Measurements from ENCODE around the gene ANKFN1. TPM values are rescaled to one million over a fixed set of nuclear protein-coding genes. Genes with fewer than 3 reads are reported as not detected.
A peak's percentile ranks its signal among the peaks of the same experiment; 100 is the strongest.

ANKFN1 gene
- total RNA-seq, 1 experiment from 2014 or later, result 6.0 TPM

DNA sequence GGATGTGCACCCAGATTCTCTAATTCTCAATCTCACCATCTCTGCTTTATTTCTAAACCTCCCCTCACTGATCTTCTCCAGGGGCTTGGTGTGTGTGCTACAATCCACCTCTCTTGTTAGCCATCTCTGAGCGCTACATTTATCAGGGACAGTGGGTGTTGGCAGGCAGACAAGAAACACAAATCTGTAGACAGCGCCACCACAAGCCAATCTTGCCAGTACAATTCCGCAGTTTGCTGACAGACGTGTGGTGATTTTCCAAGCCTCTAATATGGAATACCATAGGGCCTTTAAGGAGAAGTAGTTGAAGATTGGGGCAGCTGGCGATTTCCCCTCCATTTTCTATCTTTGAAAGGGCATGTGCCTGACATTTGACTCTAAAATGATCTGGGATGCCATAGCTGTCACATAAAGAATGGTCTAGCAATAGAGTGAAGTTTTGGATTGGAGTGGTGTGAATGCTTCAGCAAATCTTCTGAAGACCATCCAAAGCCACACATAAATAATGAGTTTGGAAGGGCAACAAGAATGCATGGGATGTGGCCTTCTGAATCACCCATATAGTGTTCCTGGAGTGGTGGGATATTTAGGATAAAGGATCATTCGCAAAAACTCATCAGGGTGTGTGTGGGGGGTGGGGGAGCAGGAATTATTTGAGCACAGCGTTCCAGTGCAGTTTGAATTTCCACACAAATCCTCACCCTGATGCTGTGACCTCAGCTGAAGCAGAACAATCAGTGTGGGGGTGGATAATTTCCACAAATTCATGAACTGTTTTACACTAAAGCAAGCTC lies 12.0 kb upstream of the ANKFN1 start:
- peak; percentile 78 for DNase-seq

DNA sequence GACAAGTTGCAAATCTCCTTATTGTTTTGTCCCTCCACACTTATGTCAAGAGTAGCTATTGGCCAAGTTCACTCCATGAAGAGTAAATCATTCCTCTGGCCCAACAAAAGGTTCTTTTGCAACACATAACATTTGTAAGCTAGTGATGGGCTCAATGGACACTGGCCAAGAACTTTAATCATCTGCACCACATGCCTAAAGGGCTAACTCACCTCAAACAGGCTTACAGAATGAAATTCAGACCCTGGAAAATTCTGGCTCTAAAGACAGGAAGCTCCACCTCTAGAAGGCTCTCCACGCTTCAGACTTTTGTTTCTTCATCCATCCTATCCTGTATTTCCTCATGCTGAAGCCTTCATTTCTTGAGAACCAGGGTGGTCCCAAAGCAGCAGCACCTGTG lies 10.9 kb upstream of the ANKFN1 start:
- DNase-seq, result peak; percentile 86
- H3K9me3 ChIP-seq, result no peaks in the 10 kb centered on the region
- H3K36me3 ChIP-seq, result no peaks in the 10 kb centered on the region
- H3K4me3 ChIP-seq, result no peak overlapping the region
- no peaks in the 10 kb centered on the region for H3K27me3 ChIP-seq

More for the DNA sequence above, 12.0 kb upstream of the ANKFN1 start:
- Histone ChIP-seq H3K9me3 (no peaks in the 10 kb centered on the region), H3K4me3 (no peak overlapping the region), H3K27me3 (no peaks in the 10 kb centered on the region), H3K36me3 (no peaks in the 10 kb centered on the region)

DNA sequence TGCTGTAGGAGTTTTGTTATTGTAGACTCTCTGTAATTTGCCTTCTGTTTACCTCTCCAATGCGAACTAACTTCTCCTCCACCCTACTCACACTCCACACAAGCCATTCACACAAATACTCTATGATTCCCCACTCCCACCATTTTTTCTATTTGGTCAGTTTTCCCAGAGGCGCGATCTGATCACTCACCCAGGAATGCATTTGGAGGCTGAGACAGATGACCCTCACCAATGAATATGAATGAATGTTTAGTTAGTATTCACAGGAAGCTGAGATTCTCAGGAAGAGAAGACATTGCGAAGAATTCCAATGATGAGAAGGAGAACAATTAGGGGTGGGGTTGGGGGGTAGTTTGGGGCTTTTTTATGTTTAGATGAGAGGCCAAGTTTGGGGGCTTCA lies 10.5 kb upstream of the ANKFN1 start:
- Histone ChIP-seq H3K27me3 (no peaks in the 10 kb centered on the region), H3K4me3 (no peak overlapping the region), H3K9me3 (no peaks in the 10 kb centered on the region), H3K36me3 (no peaks in the 10 kb centered on the region)
- no peak for DNase-seq

- DNase-seq, result no peak
- Histone ChIP-seq H3K27me3 (no peaks in the 10 kb centered on the region), H3K9me3 (no peaks in the 10 kb centered on the region), H3K36me3 (no peaks in the 10 kb centered on the region), H3K4me3 (no peak overlapping the region)
Observed at GRCh38 chr17:56144223-56144622, 9.1 kb upstream of the ANKFN1 start.

GRCh38 chr17:56146534-56146933 lies 6.7 kb upstream of the ANKFN1 start:
- no peak for DNase-seq
- Histone ChIP-seq H3K9me3 (no peaks in the 10 kb centered on the region), H3K36me3 (no peaks in the 10 kb centered on the region), H3K4me3 (no peak overlapping the region), H3K27me3 (no peaks in the 10 kb centered on the region)

DNA sequence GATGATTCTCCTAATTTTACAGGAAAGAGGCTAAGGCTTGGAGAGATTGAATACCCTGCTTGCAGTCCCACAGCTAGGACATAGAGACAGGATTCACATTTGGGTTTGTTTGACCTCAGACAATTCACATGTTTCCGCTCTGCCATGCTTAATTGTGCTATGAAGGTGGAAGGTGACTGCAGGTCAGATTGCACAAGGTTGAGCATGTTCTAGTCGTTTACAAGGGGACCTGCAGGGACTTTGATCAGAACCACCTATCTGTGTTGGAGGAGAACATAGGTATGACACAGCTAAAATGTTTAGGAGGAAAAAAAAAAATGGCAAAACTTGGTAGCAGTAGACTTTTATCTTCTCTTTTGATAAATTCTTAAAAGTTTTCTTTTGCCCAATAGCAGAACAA lies 4.9 kb upstream of the ANKFN1 start:
- no peak for DNase-seq
- H3K9me3 ChIP-seq, result no peaks in the 10 kb centered on the region
- H3K27me3 ChIP-seq, result no peaks in the 10 kb centered on the region
- H3K36me3 ChIP-seq, result no peaks in the 10 kb centered on the region
- no peak overlapping the region for H3K4me3 ChIP-seq

- Histone ChIP-seq H3K9me3 (no peaks in the 10 kb centered on the region; the same call in 1 of the 2 replicates), H3K27me3 (no peaks in the 10 kb centered on the region), H3K4me3 (no peak overlapping the region), H3K36me3 (no peaks in the 10 kb centered on the region)
- DNase-seq, result no peak
Observed at GRCh38 chr17:56149266-56150036, 3.8 kb upstream of the ANKFN1 start.

DNA sequence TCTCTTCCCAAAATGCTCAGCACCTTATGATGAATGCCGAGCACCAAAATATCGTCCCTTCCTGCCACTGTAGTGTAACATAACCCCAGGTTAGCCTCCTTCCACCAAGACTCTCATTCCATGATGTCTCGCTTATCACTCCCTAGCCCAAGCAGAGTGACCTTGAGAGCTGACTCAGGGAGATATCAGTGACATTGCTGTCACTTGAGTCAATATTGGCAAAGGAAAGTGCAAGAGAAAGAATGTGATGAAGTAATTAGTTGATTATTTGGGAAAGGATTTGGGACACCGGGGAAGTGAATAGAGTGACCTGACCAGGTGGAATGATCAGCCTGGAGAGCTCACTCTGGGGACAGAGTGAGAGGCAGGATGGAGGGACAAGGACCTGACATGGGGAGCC lies 2.6 kb upstream of the ANKFN1 start:
- Histone ChIP-seq H3K4me3 (no peak overlapping the region), H3K36me3 (no peaks in the 10 kb centered on the region), H3K9me3 (no peaks in the 10 kb centered on the region; the same call in 1 of the 2 replicates), H3K27me3 (no peaks in the 10 kb centered on the region)
- no peak for DNase-seq

- no peak for DNase-seq
- H3K27me3 ChIP-seq, result no peaks in the 10 kb centered on the region
- H3K9me3 ChIP-seq, result no peaks in the 10 kb centered on the region; the same call in 1 of the 2 replicates
- no peaks in the 10 kb centered on the region for H3K36me3 ChIP-seq
- H3K4me3 ChIP-seq, result no peak overlapping the region
Observed at GRCh38 chr17:56157845-56158244, 4.6 kb downstream of the ANKFN1 start.

DNA sequence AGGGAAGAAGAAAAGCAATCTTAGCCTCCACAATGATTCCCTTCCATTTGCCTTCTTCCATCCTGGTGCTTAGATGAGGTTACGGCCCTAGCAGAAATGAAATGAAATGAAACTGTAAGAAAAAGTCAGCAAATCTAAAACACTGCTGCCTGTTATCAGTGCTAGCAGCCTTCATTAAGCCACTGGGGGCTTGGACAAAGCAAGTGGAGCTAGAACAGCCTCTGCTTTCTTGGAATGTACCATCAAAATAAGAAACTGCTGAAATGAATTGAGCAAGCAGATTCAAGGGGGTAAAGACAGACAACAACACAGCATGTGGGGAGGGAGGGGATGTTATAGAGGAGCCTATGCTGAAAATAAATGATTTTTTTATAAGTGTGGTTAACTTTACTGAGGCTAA lies 5.1 kb downstream of the ANKFN1 start:
- no peak for DNase-seq
- H3K9me3 ChIP-seq, result no peaks in the 10 kb centered on the region; the same call in 1 of the 2 replicates
- H3K36me3 ChIP-seq, result no peaks in the 10 kb centered on the region
- H3K4me3 ChIP-seq, result no peak overlapping the region
- H3K27me3 ChIP-seq, result no peaks in the 10 kb centered on the region

DNA sequence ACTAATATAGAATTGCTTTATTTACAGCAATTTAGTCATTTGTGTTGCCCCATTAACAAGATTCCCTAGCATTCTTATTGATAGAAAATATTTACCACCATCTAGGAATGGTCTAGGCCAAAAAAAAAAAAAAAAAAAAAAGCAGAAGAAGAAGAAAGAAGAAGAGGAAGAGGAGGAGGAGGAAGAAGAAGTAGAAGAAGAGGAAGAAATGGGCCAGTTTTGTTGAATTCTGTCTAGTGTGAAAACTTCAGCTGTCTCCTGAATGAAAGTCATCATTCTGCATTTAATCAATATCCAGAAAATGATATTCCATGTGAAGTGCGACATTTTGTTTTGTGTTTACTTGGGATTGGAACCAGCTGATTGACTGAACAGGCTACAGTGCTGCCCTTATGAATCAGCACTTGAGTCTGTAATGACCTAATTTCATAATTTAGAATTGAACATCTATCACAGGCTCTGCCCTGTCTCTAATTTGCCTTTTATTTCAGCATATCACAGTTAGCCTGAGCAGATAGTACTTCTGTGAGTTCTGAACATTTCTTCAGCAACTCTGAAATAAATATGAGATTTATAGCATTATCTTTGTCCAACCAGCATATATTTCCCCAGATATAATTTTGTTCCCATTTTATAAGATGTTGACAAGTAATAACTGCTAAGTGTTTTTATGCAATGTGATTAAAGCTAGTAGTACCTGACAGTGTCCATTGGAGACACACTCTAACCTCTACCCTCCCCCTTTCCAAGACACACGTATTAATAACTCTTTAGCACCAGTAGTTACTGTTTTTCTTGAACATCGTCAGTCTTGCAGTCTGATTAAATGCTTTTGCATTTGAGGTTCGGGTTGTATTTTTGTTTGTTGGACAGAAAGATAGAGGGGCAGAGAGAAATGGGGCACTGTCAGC lies 5.9 kb downstream of the ANKFN1 start:
- DNase-seq, result no peak
- Histone ChIP-seq H3K36me3 (no peaks in the 10 kb centered on the region), H3K4me3 (no peak overlapping the region), H3K9me3 (no peaks in the 10 kb centered on the region; the same call in 1 of the 2 replicates), H3K27me3 (no peaks in the 10 kb centered on the region)

- H3K36me3 ChIP-seq, result no peaks in the 10 kb centered on the region
- H3K27me3 ChIP-seq, result no peaks in the 10 kb centered on the region
- H3K9me3 ChIP-seq, result no peaks in the 10 kb centered on the region
- no peak for DNase-seq
- H3K4me3 ChIP-seq, result no peak overlapping the region
Observed at GRCh38 chr17:56159826-56160380, 6.6 kb downstream of the ANKFN1 start.

DNA sequence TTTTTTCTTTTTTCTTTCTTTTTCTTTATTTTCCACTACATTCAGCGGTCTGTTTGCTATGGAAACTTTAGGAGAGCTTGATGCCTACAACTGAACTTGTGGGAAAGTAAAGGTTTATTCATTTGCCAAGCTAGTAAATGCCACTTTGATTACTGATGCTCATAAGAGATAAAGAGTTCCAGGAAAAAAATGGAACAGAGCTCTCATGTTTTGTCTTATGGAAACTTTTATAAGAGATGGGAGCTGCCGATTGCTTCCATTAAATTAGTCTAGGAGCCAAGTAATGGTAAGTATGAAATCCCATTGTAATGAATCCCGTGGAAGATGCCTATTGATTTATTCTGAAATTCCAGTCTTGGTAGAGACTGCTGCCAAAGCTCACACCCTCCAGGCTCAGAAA lies 7.1 kb downstream of the ANKFN1 start:
- H3K9me3 ChIP-seq, result no peaks in the 10 kb centered on the region

GRCh38 chr17:56165072-56165641 lies 11.9 kb downstream of the ANKFN1 start:
- H3K27me3 ChIP-seq, result no peaks in the 10 kb centered on the region
- DNase-seq, result no peak
- no peaks in the 10 kb centered on the region for H3K9me3 ChIP-seq
- H3K36me3 ChIP-seq, result no peaks in the 10 kb centered on the region
- no peak overlapping the region for H3K4me3 ChIP-seq

More for the DNA sequence above, 7.1 kb downstream of the ANKFN1 start:
- Histone ChIP-seq H3K27me3 (no peaks in the 10 kb centered on the region), H3K4me3 (no peak overlapping the region), H3K36me3 (no peaks in the 10 kb centered on the region)
- DNase-seq, result no peak

- no peak for DNase-seq
- Histone ChIP-seq H3K27me3 (no peaks in the 10 kb centered on the region), H3K9me3 (no peaks in the 10 kb centered on the region)
Observed at GRCh38 chr17:56167491-56167890, 14.2 kb downstream of the ANKFN1 start.

GRCh38 chr17:56169621-56170020 lies 16.3 kb downstream of the ANKFN1 start:
- H3K36me3 ChIP-seq, result no peaks in the 10 kb centered on the region
- no peaks in the 10 kb centered on the region for H3K27me3 ChIP-seq
- H3K9me3 ChIP-seq, result no peaks in the 10 kb centered on the region
- H3K4me3 ChIP-seq, result no peak overlapping the region
- no peak for DNase-seq

More at GRCh38 chr17:56167491-56167890, 14.2 kb downstream of the ANKFN1 start:
- H3K4me3 ChIP-seq, result no peak overlapping the region
- H3K36me3 ChIP-seq, result no peaks in the 10 kb centered on the region

All from MG63 (cell line).